Prostate gland (tissue), 2 donors: ENCODE data around the gene PBXIP1. TPM values are rescaled to one million over a fixed set of nuclear protein-coding genes. Genes with fewer than 3 reads are reported as not detected.

Experiments
- DNase-seq: peaks from one replicate; pipeline ENCODE4 v3.0.0-alpha.2; 2019; ENCODE audit warnings: low spot score
- H3K27ac ChIP-seq, 2 donors: fragments of 200-600 bp; sonication (generic); 2 replicates each; pipeline ENCODE4 v1.5.1; 2017 to 2019
- H3K27me3 ChIP-seq: fragments of 200-600 bp; sonication (generic); replicated peaks from 2 replicates; pipeline ENCODE4 v1.5.1; 2019; ENCODE audit not compliant: insufficient read depth
- H3K36me3 ChIP-seq, 2 donors: fragments of 200-600 bp; sonication (generic); 1 replicate in 1 of 2; 2 replicates in 1 of 2; pipeline versions ENCODE4 v1.5.1 to v1.8.1; 2017 to 2019
- H3K4me1 ChIP-seq: fragments of 200-600 bp; sonication (generic); replicated peaks from 2 replicates; pipeline ENCODE4 v1.5.1; 2019
- H3K4me3 ChIP-seq, 2 donors: fragments of 200-600 bp; sonication (generic); 2 replicates each; pipeline ENCODE4 v1.5.1; 2017 to 2019
- H3K9me3 ChIP-seq: fragments of 200-600 bp; sonication (generic); 2 replicates; pipeline ENCODE4 v1.5.1; 2017
- POLR2A ChIP-seq: fragments of 450-650 bp; IDR thresholded peaks from one replicate; pipeline ENCODE4 v1.6.1; 2016; ENCODE audit warnings: antibody characterized with exemption, mild to moderate bottlenecking
- POLR2AphosphoS5 ChIP-seq: sonication (generic); formaldehyde crosslinking; IDR thresholded peaks from one replicate; pipeline ENCODE4 v1.6.1; 2017; ENCODE audit warnings: antibody characterized with exemption
- WGBS: methylation state at CpG from one replicate; pipeline ENCODE4 v1.1.5; 2018; 5-methylcytosine and 5-hydroxymethylcytosine counted together
- intact Hi-C: fragments of 100-400 bp; cut with DNase I; formaldehyde crosslinking; loops from one replicate; pipeline ENCODE4 v1.14.2; 2022
- total RNA-seq, 2 donors: library from RNA; depleted of rRNA; stranded (reverse); fragments of >200 nt; gene quantifications; one replicate each; pipeline ENCODE4 v1.1.0, GENCODE V29; 2016
- TF ChIP-seq, protein P1 (sequence below), 4 experiments: fragments of 200-600 bp in 2 of 4; fragments of 450-650 bp in 2 of 4; sonication (generic) in 2 of 4; IDR thresholded peaks; 1 replicate in 3 of 4; 2 replicates in 1 of 4; pipeline ENCODE4 v1.5.1; 2016 to 2019; ENCODE audit warnings: antibody characterized with exemption in 4 of 4, mild to moderate bottlenecking in 2 of 4, moderate library complexity in 2 of 4

Gene PBXIP1
- total RNA-seq, 2 donors from 2014 or later: 113 to 140 TPM

- Histone ChIP-seq H3K27ac (no peak overlapping the region), H3K9me3 (no peaks in the 10 kb centered on the region), H3K27me3 (no peaks in the 10 kb centered on the region), H3K4me1 (no peaks in the 10 kb centered on the region), H3K4me3 (no peak overlapping the region), H3K36me3 (no peaks in the 10 kb centered on the region)
- intact Hi-C loops: no loop called here
- no peak for DNase-seq
- 63% methylated on average over 3 of the region's 3 CpGs for WGBS
- TF ChIP-seq POLR2AphosphoS5: no peak
- TF ChIP-seq, protein P1, sequence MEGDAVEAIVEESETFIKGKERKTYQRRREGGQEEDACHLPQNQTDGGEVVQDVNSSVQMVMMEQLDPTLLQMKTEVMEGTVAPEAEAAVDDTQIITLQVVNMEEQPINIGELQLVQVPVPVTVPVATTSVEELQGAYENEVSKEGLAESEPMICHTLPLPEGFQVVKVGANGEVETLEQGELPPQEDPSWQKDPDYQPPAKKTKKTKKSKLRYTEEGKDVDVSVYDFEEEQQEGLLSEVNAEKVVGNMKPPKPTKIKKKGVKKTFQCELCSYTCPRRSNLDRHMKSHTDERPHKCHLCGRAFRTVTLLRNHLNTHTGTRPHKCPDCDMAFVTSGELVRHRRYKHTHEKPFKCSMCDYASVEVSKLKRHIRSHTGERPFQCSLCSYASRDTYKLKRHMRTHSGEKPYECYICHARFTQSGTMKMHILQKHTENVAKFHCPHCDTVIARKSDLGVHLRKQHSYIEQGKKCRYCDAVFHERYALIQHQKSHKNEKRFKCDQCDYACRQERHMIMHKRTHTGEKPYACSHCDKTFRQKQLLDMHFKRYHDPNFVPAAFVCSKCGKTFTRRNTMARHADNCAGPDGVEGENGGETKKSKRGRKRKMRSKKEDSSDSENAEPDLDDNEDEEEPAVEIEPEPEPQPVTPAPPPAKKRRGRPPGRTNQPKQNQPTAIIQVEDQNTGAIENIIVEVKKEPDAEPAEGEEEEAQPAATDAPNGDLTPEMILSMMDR (IDR thresholded peaks at IDR 0.05): no peak
- TF ChIP-seq POLR2A: no peak
Observed at GRCh38 chr1:154902938-154903566, 52.8 kb downstream of the PBXIP1 start.

GRCh38 chr1:154901591-154901990, 54.3 kb downstream of the PBXIP1 start:
- 92% methylated on average over 1 of the region's 1 CpG for WGBS
- H3K27ac ChIP-seq: no peak overlapping the region
- intact Hi-C loops: no loop called here
- H3K27me3 ChIP-seq: no peaks in the 10 kb centered on the region
- H3K9me3 ChIP-seq: no peaks in the 10 kb centered on the region
- no peaks in the 10 kb centered on the region for H3K4me1 ChIP-seq
- no peaks in the 10 kb centered on the region for H3K36me3 ChIP-seq
- TF ChIP-seq, protein P1 (IDR thresholded peaks at IDR 0.05): no peak
- TF ChIP-seq POLR2A: no peak
- no peak for TF ChIP-seq POLR2AphosphoS5
- no peak for DNase-seq
- no peak overlapping the region for H3K4me3 ChIP-seq

- H3K4me1 ChIP-seq: no peaks in the 10 kb centered on the region
- H3K36me3 ChIP-seq: no peaks in the 10 kb centered on the region
- H3K27me3 ChIP-seq: no peaks in the 10 kb centered on the region
- intact Hi-C loops: no loop called here
- 98% methylated on average over 6 of the region's 6 CpGs for WGBS
- DNase-seq: no peak
- no peak overlapping the region for H3K27ac ChIP-seq
- no peak overlapping the region for H3K4me3 ChIP-seq
- no peak for TF ChIP-seq POLR2A
- TF ChIP-seq, protein P1 (IDR thresholded peaks at IDR 0.05): no peak
- no peak for TF ChIP-seq POLR2AphosphoS5
- H3K9me3 ChIP-seq: no peaks in the 10 kb centered on the region
Observed at GRCh38 chr1:154899041-154899440, 56.9 kb downstream of the PBXIP1 start.

DNA sequence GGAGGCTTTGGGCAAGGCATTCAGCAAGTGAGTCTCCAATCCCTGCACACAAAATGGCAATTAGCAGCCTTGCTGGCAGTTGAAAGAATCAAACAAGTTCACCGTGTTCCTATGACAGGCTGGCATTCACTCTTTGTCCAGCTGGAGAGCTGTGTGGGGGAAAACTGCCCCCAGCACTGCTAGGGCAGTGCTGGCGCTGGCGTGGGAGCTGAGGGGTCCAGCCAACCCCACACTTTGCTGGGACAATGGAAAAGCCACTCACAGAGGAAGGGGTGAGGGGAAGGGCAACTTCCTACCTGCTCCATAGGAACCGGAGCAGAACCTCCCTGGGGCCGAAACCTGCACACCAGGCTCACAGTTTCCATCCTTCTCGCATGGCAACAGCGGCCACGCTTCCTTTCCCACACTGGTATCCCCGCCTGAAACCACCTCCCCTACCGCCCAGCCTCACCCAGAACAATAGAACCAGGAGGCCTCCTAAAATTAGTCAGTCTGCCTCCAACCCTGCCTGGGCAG, 59.1 kb downstream of the PBXIP1 start:
- WGBS: 62% methylated on average over 10 of the region's 10 CpGs
- no peaks in the 10 kb centered on the region for H3K9me3 ChIP-seq
- intact Hi-C loops: no loop called here
- H3K36me3 ChIP-seq: no peaks in the 10 kb centered on the region
- no peak for DNase-seq
- TF ChIP-seq, protein P1 (IDR thresholded peaks at IDR 0.05): no peak
- TF ChIP-seq POLR2A (no peak), POLR2AphosphoS5 (no peak)
- H3K27me3 ChIP-seq: no peaks in the 10 kb centered on the region
- no peaks in the 10 kb centered on the region for H3K4me1 ChIP-seq
- no peak overlapping the region for H3K27ac ChIP-seq
- no peak overlapping the region for H3K4me3 ChIP-seq

- Histone ChIP-seq H3K4me1 (no peaks in the 10 kb centered on the region), H3K27ac (no peak overlapping the region), H3K27me3 (no peaks in the 10 kb centered on the region), H3K36me3 (no peaks in the 10 kb centered on the region), H3K4me3 (no peak overlapping the region), H3K9me3 (no peaks in the 10 kb centered on the region)
- TF ChIP-seq, protein P1 (IDR thresholded peaks at IDR 0.05): no peak
- TF ChIP-seq POLR2A: no peak
- 82% methylated on average over 7 of the region's 7 CpGs for WGBS
- intact Hi-C loops: no loop called here
- DNase-seq: no peak
Observed at GRCh38 chr1:154895798-154896197, 60.1 kb downstream of the PBXIP1 start.
